ENCODE measurements around the gene MINPP1.

MINPP1 gene

GRCh38 chr10:87593702-87594101 lies 89.0 kb downstream of the MINPP1 start:
- no peak overlapping the region for H3K27ac ChIP-seq (ENCODE audit: low read depth, low read length)
- no peaks in the 10 kb centered on the region for H3F3A ChIP-seq (ENCODE audit: control insufficient read depth, insufficient read depth)
- no peaks in the 10 kb centered on the region for H3K79me2 ChIP-seq (ENCODE audit: control insufficient read depth, low read length)
- no peaks in the 10 kb centered on the region for H3K36me3 ChIP-seq (ENCODE audit: control insufficient read depth, low read length)
- no peak for TF ChIP-seq EZH2phosphoT487 (IDR thresholded peaks at IDR 0.05; ENCODE audit: borderline replicate concordance, low read length)
- TF ChIP-seq, protein P1, sequence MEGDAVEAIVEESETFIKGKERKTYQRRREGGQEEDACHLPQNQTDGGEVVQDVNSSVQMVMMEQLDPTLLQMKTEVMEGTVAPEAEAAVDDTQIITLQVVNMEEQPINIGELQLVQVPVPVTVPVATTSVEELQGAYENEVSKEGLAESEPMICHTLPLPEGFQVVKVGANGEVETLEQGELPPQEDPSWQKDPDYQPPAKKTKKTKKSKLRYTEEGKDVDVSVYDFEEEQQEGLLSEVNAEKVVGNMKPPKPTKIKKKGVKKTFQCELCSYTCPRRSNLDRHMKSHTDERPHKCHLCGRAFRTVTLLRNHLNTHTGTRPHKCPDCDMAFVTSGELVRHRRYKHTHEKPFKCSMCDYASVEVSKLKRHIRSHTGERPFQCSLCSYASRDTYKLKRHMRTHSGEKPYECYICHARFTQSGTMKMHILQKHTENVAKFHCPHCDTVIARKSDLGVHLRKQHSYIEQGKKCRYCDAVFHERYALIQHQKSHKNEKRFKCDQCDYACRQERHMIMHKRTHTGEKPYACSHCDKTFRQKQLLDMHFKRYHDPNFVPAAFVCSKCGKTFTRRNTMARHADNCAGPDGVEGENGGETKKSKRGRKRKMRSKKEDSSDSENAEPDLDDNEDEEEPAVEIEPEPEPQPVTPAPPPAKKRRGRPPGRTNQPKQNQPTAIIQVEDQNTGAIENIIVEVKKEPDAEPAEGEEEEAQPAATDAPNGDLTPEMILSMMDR (IDR thresholded peaks at IDR 0.05; ENCODE audit: low read depth, low read length, poor library complexity, severe bottlenecking) = no peak
- no peaks in the 10 kb centered on the region for H3K9me3 ChIP-seq (ENCODE audit: control insufficient read depth, insufficient read depth, low read length)
- no peak overlapping the region for H3K4me2 ChIP-seq (ENCODE audit: low read length)
- no peaks in the 10 kb centered on the region for H3K9me2 ChIP-seq (replicated peaks; ENCODE audit: control insufficient read depth, low read length)
- no peaks in the 10 kb centered on the region for H3K4me1 ChIP-seq (ENCODE audit: control insufficient read depth, low read length)
- no peak overlapping the region for H3K4me3 ChIP-seq (ENCODE audit: low read length)
- no peaks in the 10 kb centered on the region for H3K27me3 ChIP-seq (ENCODE audit: control insufficient read depth, low read length)
- no peaks in the 10 kb centered on the region for H4K20me1 ChIP-seq (ENCODE audit: control insufficient read depth, insufficient read depth, low read depth, low read length)

DNA sequence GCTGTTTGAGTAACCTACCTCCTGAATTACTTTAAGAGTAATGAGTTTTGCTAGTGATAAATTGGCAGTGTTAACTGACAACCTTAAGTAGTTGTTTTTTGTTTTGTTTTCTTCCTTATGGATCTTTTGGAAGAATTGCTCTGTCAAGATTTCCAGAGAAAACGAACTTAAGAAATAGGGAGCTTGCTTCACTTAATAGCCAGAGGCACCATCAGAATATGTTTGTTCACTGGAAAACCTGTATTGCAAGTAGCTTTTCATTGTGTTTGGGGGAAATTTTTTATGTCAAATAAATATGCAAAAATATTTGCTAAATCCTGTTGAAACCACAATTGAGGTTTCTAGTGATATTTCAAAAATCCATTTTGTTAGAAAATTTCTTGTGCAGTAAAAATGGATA lies 89.5 kb downstream of the MINPP1 start:
- Histone ChIP-seq H3K4me3 (ENCODE audit: low read length) (no peak overlapping the region), H3K4me2 (ENCODE audit: low read length) (no peak overlapping the region), H3K4me1 (ENCODE audit: control insufficient read depth, low read length) (no peaks in the 10 kb centered on the region), H3K27ac (ENCODE audit: low read depth, low read length) (no peak overlapping the region), H3F3A (ENCODE audit: control insufficient read depth, insufficient read depth) (no peaks in the 10 kb centered on the region), H3K9me2 (replicated peaks; ENCODE audit: control insufficient read depth, low read length) (no peaks in the 10 kb centered on the region), H4K20me1 (ENCODE audit: control insufficient read depth, insufficient read depth, low read depth, low read length) (no peaks in the 10 kb centered on the region), H3K27me3 (ENCODE audit: control insufficient read depth, low read length) (no peaks in the 10 kb centered on the region), H3K36me3 (ENCODE audit: control insufficient read depth, low read length) (no peaks in the 10 kb centered on the region), H3K9me3 (ENCODE audit: control insufficient read depth, insufficient read depth, low read length) (no peaks in the 10 kb centered on the region), H3K79me2 (ENCODE audit: control insufficient read depth, low read length) (no peaks in the 10 kb centered on the region)
- no peak for TF ChIP-seq EZH2phosphoT487 (IDR thresholded peaks at IDR 0.05; ENCODE audit: borderline replicate concordance, low read length)
- TF ChIP-seq, protein P1 (IDR thresholded peaks at IDR 0.05; ENCODE audit: low read depth, low read length, poor library complexity, severe bottlenecking) = no peak

- Histone ChIP-seq H3K4me1 (ENCODE audit: control insufficient read depth, low read length) (no peaks in the 10 kb centered on the region), H3F3A (ENCODE audit: control insufficient read depth, insufficient read depth) (no peaks in the 10 kb centered on the region), H3K79me2 (ENCODE audit: control insufficient read depth, low read length) (no peaks in the 10 kb centered on the region), H3K27me3 (ENCODE audit: control insufficient read depth, low read length) (no peaks in the 10 kb centered on the region), H3K27ac (ENCODE audit: low read depth, low read length) (no peak overlapping the region), H4K20me1 (ENCODE audit: control insufficient read depth, insufficient read depth, low read depth, low read length) (no peaks in the 10 kb centered on the region), H3K9me2 (replicated peaks; ENCODE audit: control insufficient read depth, low read length) (no peaks in the 10 kb centered on the region), H3K36me3 (ENCODE audit: control insufficient read depth, low read length) (no peaks in the 10 kb centered on the region), H3K9me3 (ENCODE audit: control insufficient read depth, insufficient read depth, low read length) (no peaks in the 10 kb centered on the region), H3K4me3 (ENCODE audit: low read length) (no peak overlapping the region), H3K4me2 (ENCODE audit: low read length) (no peak overlapping the region)
- TF ChIP-seq, protein P1 (IDR thresholded peaks at IDR 0.05; ENCODE audit: low read depth, low read length, poor library complexity, severe bottlenecking) = no peak
- TF ChIP-seq EZH2phosphoT487 (IDR thresholded peaks at IDR 0.05; ENCODE audit: borderline replicate concordance, low read length) = no peak
Measured at GRCh38 chr10:87594864-87595263, 90.2 kb downstream of the MINPP1 start.

DNA sequence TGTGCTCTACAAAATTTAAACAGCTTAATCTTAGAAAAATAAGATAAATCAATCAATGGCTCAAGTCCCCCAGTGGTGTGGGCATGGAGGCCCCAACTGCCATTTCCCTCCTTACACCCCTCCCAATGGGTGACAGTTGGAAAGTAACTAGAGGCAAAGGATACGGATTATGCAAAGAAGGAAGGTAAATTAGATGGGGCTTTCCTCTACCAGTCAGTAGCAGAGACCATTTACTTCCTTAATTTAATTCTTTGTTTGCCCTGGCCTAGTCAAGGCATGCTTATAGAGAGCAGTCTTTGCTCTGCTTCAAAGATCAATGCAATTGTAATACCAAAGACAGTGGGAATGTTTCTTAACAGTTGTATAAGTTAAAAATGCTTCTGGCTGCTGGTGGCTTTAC lies 91.7 kb downstream of the MINPP1 start:
- no peak overlapping the region for H3K4me3 ChIP-seq (ENCODE audit: low read length)
- H3F3A ChIP-seq (ENCODE audit: control insufficient read depth, insufficient read depth) = no peaks in the 10 kb centered on the region
- no peaks in the 10 kb centered on the region for H3K9me2 ChIP-seq (replicated peaks; ENCODE audit: control insufficient read depth, low read length)
- no peaks in the 10 kb centered on the region for H3K36me3 ChIP-seq (ENCODE audit: control insufficient read depth, low read length)
- H3K4me2 ChIP-seq (ENCODE audit: low read length) = no peak overlapping the region
- no peaks in the 10 kb centered on the region for H3K4me1 ChIP-seq (ENCODE audit: control insufficient read depth, low read length)
- no peaks in the 10 kb centered on the region for H3K27me3 ChIP-seq (ENCODE audit: control insufficient read depth, low read length)
- no peak overlapping the region for H3K27ac ChIP-seq (ENCODE audit: low read depth, low read length)
- H3K9me3 ChIP-seq (ENCODE audit: control insufficient read depth, insufficient read depth, low read length) = no peaks in the 10 kb centered on the region
- H3K79me2 ChIP-seq (ENCODE audit: control insufficient read depth, low read length) = no peaks in the 10 kb centered on the region
- no peaks in the 10 kb centered on the region for H4K20me1 ChIP-seq (ENCODE audit: control insufficient read depth, insufficient read depth, low read depth, low read length)
- TF ChIP-seq EZH2phosphoT487 (IDR thresholded peaks at IDR 0.05; ENCODE audit: borderline replicate concordance, low read length) = no peak
- TF ChIP-seq, protein P1 (IDR thresholded peaks at IDR 0.05; ENCODE audit: low read depth, low read length, poor library complexity, severe bottlenecking) = no peak
